Stimulated activated CD8-positive, alpha-beta memory T cell treated with anti-CD3 and anti-CD28 coated beads, Interleukin-15, amount 100 ng/mL, for 1 hour (primary cell): ENCODE data around the gene SLC35D1.
"Not testable (repeated sequence)": the region's sequence is repeated elsewhere in the genome, so short reads cannot be mapped to it uniquely, and the experiment has no call there.

Source experiments
- DNase-seq: peaks from one replicate; pipeline ENCODE4 v3.0.0-alpha.2; 2020; ENCODE audit warnings: low read depth

Gene SLC35D1

DNA sequence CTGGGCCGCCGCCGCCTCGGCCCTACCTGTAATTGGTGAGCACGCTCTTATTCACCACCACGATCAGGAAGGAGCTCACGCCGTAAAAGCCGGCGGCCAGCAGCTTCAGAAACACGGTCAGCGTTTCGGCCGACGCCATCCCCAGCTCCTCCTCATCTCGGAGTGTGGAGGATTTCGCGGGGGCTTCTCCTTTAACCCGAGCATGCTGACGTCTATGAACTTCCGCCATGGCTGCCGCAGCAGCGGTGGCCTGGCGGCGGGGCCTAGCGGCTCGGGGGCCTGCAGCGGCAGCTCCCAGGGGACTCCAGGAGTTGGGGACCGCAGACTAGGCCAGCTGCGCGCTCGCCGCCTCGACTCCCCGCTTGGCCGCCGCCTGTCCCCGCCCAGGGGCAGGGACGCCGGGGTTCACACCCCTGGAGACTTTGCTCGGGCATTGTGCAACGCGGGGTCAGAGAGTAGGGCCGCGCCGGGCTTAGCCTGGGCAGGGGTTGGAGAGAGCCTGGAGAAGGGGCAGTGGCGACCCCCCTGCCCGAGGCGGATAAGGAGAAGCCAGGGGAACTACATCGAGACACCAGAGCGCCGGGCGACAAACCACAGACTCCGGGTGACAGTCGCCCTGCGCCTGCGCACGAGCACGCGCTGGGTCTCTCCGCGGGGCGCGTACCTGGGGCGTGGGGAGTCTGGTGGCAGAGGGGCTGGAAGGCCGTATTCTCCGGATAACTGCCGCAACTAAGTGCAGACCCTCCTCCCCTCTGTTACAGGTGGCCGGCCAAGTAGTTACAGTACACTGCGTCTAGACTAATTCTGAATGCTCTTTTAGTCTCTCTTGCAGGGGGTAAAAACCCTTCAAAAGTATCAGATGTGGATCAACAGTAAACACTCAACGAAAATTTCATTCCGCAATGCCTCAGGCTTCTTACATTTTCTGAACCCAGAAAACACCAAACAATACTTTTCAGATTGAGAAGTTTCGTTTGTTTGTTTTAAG is at the start of gene SLC35D1:
Gene SLC35D1, minus strand, starts transcription at position 364 of the 988 bp plus-strand sequence. Its CDS starts 135 bp downstream, at position 229.
- peak; percentile 56 for DNase-seq

GRCh38 chr1:67103548-67103947 is 49.6 kb upstream of the SLC35D1 start:
- DNase-seq, result no peak

DNA sequence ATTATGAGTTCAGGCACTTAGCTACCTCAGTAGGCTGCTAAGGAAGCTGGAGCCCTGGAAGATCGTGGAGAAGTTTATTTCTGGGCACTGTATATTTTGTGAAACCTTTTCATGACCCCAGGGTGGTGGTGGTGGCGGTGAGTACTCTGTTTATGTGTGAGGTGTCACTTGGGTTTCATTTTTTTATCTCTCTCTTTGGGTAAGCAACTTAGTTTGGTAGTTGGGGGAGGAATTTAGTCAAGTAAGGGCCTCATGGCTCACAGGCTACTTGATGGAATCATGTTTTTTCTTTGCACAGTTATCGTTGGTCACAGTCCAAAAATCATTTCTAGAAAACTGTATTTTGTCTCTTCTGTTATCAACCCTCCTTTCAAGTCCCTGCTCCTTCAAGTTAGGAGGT is 46.9 kb upstream of the SLC35D1 start:
- no peak for DNase-seq

GRCh38 chr1:67097305-67097704 is 43.4 kb upstream of the SLC35D1 start:
- no peak for DNase-seq

DNA sequence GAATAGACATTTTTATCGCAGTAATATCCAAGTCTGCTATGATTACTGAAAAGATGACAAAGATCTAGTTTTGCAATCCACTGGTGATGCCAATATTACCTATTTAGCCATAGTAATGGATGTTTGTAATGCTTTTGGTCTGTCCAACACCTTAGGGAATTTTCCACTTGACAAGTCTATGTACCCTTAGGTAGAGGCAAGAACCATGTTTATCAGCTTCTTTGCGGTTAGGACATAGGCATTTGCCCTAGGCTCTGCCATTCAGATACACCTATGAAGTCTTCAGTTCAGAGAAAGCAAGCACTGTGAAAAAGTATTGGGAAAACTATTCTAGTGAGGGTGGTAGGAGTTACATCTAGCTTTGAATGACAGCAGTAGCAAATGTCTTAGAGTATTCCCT is 40.2 kb upstream of the SLC35D1 start:
- no peak for DNase-seq

DNA sequence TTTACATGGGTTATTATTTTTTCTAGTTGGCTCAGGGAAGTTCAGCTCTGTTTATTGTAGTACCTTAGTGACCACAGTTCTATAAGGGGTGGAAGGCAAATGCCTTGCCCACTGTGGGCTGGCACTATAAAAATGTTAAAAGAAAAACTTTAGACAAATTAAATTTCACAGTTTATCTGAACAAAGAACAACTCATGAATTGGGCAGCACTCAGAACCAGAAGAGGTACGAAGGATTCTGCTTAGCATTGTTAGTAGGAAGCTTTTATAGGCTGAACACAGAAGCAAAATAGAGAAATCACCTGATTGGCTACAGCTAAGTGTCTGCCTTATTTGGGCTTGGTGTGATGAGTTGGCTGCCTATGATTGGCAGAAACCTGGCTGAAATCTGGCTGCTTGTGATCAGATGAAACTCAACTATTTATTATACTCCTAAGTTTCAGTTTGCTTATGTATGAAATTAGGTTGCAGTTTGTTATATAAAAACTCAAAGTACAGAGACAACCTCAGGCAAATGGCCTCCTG is 35.8 kb upstream of the SLC35D1 start:
- no peak for DNase-seq

- DNase-seq, result no peak
Measured at GRCh38 chr1:67088440-67088839, 34.5 kb upstream of the SLC35D1 start.

DNA sequence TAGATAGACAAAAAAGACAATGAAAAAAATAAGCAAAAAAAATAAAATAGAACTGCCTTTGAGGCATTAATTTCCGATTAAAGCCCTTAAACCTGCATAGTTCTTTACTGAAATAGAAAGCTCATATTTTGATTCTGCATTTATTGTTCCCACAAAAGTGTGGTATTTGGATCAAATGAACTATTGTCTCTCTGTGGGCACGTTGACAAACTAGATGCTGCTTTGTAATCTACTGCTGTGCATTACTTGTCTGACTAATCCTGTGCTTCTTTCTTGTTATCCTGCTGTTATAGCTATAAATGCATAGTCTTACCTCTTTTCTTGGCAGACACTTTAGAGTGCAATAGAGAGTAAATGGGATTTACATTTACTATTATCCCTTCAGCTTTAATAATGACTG is 31.4 kb upstream of the SLC35D1 start:
- DNase-seq, result no peak

- DNase-seq, result no peak
Measured at GRCh38 chr1:67084765-67085318, 30.9 kb upstream of the SLC35D1 start.

- no peak for DNase-seq
Measured at GRCh38 chr1:67078291-67078690, 24.3 kb upstream of the SLC35D1 start.

GRCh38 chr1:67077593-67077992 is 23.6 kb upstream of the SLC35D1 start:
- DNase-seq, result no peak

DNA sequence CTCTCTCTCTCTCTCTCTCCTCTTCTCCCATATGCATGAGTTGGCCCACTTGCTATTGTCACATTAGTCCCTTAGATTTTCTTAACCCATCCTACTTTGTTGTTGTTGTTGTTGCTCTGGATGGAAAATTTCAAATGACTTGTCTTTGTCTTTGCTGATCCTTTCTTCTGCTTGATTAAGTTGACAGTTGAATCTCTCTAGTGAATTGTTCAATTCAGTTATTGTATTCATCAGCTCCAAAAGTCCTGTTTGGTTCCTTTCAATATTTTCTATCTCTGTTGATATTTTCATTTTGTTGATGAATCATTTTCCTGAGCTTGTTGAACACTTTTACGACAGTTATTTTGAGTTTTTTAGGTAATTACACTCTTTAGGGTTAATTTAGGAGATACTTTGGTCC is 18.8 kb upstream of the SLC35D1 start:
- no peak for DNase-seq

DNA sequence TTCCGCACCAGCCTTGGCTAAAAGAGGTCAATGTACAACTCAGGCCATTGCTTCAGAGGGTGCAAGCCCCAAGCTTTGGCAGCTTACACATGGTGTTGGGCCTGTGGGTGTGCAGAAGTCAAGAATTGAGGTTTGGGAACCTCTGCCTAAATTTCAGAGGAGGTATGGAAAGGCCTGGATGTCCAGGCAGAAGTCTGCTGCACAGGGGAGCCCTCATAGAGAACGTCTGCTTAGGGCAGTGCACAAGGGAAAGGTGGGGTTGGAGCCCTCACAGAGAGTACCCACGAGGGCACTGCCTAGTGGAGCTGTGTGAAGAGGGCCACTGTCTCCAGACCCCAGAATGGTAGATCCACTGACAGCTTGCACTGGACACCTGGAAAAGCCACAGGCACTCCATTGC is 13.7 kb upstream of the SLC35D1 start:
- not testable (repeated sequence) for DNase-seq

GRCh38 chr1:67062412-67062811 is 8.5 kb upstream of the SLC35D1 start:
- DNase-seq, result no peak

DNA sequence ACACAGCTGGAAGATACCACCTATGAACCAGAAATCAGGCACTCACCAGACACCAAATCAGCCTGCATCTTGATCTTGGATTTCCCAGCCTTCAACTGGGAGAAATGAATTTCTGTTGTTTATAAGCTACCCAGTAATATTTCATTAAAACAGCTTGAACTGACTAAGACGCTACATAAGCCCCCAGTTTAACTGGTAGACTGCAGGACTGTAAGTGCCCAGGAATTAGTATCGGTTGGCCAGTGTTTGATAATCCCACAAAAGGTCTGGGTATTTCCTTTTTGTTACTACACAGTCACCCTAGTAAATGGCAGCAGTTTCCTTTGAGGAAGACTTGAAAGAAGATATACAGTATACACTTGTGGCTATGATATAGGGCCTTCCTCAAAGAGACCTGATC is 7.3 kb upstream of the SLC35D1 start:
- DNase-seq, result no peak

DNA sequence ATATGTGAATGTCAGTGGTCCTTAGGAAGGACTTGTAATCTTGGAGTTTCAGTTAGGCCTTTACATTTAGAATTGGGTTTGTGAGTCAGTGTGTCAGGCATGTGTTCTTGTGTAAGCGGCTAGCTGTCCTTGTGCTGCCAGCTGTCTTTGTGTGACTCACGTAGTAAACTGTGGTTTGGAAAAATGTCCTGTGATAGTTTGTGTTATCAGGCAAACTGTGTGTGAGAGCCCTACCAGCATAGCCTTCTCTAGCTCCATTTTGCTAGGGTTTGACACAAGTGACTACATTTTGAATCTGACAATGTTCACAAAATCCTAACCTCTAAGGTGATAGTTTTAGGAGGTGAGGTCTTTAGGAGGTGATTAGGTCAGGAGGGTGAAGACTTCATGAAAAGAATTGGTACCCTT is 6.9 kb upstream of the SLC35D1 start:
- no peak for DNase-seq

DNA sequence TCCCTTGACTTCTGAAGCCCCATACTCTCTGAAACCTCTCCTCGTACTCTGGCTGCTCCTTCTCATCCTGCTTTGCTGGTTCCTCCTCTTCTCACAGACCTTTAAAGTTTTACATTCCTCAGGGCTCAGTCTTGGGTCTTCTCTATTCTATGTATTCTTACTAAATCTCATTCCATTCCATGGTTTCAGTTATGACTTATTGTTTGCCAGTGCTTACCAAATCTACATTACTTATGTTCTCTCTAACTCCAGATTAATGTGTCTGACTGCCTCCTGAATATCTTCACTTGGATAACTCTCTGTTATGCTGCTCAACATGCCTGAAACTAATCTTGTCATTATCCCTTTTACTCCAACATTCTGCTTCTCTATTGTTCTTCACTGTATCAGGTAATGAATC is 5.4 kb upstream of the SLC35D1 start:
- no peak for DNase-seq

DNA sequence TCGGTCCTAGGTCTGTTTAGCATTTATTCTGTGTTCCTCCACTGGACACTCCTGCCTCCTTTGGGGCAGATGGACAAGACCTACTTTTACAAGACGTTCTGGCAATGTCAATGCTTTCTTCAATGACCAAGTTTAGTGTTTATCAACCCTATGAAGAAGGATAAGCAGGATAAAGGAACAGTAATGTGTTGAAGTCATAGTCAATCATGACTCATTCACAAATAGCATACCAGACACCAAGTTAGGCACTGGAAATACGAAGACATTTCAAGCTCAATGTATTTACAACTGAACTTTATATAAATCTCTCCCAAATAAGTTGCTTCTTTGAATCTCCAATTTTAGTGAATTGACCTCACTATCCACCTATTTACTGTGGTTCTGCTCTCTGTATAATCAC is 4.8 kb upstream of the SLC35D1 start:
- no peak for DNase-seq

DNA sequence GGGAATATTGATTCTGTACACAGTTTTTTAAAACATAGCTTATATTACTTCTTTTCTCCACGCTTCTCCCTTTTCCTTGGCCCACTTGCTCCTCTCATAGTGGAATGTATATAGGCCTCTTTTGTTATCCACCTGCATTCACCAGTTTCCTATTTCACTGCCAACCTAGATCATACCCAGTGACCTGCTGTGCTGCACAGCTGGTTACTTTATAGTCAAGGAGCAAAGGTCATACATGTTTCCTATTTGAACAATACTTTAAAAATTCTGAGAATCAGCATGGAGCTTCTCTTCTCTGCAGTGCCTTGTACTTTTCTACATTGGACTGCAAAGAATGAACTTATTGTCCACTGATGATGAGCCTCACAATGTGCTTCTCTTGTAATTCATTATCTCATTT is 4.3 kb upstream of the SLC35D1 start:
- no peak for DNase-seq

DNA sequence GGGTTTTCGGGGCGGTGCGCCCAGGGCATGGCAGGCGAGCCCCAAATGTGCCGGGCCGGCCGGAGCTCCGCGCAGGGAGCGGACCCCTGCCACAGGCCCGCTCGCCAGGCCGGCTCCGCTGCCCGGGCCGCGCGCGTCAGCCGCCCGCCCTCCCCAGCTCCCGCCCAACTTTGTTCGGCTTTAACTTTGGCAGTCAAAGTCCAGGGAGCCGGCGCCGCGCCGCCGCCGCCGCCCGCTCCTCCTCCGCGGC is 488 bp downstream of the SLC35D1 start:
- DNase-seq, result no peak

DNA sequence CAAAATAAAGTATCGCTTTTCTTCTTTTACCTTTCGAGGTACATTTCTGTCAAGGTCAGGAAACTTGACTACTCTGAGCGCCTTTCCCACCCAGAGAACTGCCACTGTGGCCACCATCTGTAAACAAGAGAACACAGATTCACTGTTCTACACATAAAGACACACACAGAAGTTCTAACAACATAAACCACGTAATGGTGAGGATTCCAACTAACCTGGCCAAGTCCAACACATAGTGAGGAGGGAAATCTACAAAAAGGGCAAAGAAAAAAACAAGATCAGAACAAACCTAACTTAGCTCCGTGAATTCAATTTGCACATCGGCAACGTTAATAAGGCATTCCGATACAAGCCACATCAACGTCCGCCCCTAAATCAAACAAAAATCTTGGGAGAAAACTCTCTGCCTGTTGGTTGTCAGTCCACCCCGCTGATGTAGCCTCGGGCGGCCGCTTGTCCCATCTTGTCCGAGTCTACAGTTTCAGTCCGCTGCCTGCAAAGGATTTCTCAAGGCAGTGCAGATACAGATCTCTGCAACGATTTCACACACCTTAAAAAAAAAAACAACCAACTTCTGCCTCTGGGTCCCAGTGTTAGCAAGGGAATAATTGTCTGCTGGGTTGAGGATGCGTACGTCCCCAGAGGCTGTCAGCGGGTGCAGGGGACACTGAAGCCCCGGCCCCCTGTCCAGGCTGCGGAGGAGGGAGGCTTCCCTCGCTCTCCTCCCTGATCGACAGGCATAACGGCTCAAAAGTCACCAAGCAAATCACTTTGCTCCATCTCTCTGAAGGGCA is 1.0 kb downstream of the SLC35D1 start:
- DNase-seq, result no peak

GRCh38 chr1:67051196-67051595 is 2.8 kb downstream of the SLC35D1 start:
- no peak for DNase-seq
